Cardiac fibroblast (primary cell): ENCODE data around the gene NAGA.
"Not testable (repeated sequence)": the region's sequence is repeated elsewhere in the genome, so short reads cannot be mapped to it uniquely, and the experiment has no call there.

Experiments used
- DNase-seq, 2 donors: peaks; one replicate each; pipeline versions ENCODE4 v3.0.0 to v3.0.0-alpha.2; 2010; ENCODE audit warnings: low read depth in 2 of 2
- H3K4me3 ChIP-seq, 2 donors: replicated peaks in 1 of 2; 1 replicate in 1 of 2; 2 replicates in 1 of 2; pipeline ENCODE4 v1.5.1; 2011; ENCODE audit warnings: low read depth in 2 of 2, low read length in 2 of 2, mild to moderate bottlenecking in 2 of 2, moderate library complexity in 1 of 2
- TF ChIP-seq, protein P1 (sequence below): IDR thresholded peaks from one replicate; pipeline ENCODE4 v1.5.1; 2011; ENCODE audit warnings: low read depth, mild to moderate bottlenecking, low read length, inconsistent platforms

The NAGA gene

DNA sequence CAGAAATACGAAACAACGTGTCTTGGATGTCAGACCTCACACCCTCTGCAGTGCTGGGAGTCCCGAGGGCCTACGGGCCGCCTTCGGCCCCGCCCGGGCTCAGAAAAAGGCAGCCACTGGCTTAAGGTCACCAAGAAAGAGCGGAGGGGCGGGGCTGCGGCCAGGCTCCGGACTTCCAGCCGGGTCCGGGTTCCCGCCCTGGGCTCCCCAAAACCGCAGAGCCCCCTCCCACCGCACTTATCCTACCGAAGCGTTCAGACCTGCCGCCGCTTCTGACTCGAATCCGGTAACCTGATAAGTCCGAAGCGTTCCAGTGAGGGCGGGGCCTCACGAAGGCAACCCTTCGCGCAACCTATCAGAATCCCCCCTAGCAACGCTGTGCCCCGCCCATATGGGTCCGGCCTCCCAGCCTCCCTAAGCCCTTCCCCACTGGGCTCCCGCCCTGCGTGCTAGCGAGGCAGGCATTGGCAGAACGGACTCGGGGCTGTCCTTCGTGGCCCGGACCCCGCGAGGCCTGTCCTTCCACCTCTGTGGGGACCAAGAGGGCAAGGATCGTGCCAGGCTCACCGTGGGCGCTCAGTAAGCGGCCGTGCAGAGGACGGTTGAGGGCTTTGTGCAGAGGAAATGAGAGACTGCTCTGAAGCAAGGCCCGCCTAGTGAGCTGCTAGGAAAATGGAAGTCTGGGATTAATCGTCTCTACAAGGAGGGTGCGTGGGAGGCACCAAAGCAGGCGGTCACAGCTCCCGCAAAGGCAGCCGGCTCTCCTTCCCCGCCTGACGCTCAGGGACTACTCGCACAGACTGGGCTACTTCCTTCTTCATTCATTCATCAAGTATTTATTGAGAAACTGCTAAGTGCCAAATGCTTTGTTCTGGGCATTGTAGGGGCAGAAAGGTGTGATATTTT lies at the start of gene NAGA:
Gene NAGA (minus strand): TSS at position 296 of the 906 bp plus-strand sequence. CDS start 515 bp downstream, outside the sequence.
- peak; percentile 96 for DNase-seq
- TF ChIP-seq, protein P1, sequence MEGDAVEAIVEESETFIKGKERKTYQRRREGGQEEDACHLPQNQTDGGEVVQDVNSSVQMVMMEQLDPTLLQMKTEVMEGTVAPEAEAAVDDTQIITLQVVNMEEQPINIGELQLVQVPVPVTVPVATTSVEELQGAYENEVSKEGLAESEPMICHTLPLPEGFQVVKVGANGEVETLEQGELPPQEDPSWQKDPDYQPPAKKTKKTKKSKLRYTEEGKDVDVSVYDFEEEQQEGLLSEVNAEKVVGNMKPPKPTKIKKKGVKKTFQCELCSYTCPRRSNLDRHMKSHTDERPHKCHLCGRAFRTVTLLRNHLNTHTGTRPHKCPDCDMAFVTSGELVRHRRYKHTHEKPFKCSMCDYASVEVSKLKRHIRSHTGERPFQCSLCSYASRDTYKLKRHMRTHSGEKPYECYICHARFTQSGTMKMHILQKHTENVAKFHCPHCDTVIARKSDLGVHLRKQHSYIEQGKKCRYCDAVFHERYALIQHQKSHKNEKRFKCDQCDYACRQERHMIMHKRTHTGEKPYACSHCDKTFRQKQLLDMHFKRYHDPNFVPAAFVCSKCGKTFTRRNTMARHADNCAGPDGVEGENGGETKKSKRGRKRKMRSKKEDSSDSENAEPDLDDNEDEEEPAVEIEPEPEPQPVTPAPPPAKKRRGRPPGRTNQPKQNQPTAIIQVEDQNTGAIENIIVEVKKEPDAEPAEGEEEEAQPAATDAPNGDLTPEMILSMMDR = no peak
- peak within 1 kb of the TSS; percentile 63 to 68 for H3K4me3 ChIP-seq

DNA sequence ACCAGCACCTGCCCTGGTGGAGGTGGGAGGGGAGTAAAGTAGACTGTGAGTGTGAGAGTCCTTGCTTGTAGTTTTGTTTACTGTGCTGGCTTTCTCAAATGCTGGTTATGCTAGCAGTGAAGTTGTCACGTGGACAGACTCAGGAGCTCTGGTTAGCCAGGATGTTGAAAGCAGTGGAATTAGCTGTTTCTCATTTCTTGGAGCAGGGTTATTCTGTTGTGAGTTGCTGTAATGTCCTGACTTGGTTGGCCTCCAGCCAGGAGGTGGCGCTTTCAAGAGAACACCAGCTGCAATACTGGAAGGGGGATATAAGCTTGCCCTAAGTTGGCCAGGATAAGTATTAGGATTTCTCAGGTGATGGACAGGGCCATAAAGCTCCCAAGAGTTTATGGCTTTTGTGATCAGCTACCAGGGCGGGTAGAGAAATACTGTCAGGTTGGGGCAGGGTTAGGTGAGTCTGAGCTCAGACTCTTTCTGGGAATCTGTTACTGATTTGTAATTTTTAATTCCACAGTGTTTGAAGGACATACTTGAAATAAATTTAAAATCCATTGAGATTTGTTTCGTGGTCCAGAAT lies 46.3 kb upstream of the NAGA start:
- no peak overlapping the region for H3K4me3 ChIP-seq
- TF ChIP-seq, protein P1 = no peak
- peak; percentile 8 to 29 for DNase-seq

DNA sequence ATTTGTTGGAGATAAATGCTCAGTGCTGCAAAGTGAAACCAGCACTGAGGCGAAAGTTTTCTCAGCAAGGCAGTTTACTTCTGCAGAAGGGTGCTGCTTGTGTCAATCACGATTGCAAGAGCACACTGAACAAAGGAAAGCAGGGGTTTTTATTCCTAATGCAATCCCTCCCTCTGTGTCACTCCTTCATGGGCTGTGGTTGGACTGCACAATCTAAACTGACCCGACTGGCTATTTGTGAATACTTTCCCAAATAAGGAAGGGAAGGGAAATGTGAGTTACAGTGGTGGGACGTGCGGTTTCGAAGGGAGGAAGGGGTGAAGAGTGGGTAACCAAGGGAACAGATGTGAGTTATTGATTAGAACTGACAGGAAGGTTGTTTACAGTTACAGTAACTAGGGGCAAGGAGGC lies 44.8 kb upstream of the NAGA start:
- not testable (repeated sequence) for H3K4me3 ChIP-seq, DNase-seq

DNA sequence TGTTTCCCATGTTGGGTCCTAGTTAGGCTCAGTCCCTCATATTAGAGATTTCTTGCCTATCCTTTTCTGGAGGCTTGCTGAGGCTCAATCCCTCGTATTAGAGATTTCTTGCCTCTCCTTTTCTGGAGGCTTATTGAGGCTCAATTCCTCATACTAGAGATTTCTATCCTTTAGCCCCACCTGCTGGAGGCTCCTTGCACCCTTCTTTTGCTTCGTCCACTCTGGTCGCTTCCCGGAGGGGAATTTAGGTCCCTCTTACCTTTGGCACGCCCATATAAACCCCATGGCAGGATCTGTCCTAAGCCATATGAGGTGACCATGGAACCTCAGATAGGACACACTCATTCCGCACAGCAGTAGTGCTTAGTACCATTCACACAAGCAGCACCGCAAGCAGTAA lies 44.1 kb upstream of the NAGA start:
- TF ChIP-seq, protein P1 = peak; percentile 55
- DNase-seq = peak; percentile 26 to 61
- no peak overlapping the region for H3K4me3 ChIP-seq

DNA sequence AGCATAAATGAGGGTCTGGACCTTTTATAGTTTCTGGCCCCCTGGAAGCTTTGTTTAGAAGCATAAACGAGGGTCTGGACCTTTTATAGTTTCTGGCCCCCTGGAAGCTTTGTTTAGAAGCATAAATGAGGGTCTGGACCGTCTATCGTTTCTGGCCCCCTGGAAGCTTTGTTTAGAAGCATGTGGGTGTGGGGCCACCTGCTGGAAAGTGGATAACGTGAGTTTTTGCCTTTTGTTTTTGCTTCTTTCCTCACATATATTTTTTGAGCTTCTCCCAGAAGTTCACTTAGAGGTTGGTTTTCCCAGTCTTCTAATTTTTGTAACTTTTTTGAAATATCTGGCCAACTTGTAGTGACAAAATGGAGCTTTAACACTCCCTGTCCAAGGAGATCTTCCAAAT lies 42.2 kb upstream of the NAGA start:
- TF ChIP-seq, protein P1 = peak; percentile 23
- peak; percentile 15 to 33 for DNase-seq
- H3K4me3 ChIP-seq = not testable (repeated sequence)

DNA sequence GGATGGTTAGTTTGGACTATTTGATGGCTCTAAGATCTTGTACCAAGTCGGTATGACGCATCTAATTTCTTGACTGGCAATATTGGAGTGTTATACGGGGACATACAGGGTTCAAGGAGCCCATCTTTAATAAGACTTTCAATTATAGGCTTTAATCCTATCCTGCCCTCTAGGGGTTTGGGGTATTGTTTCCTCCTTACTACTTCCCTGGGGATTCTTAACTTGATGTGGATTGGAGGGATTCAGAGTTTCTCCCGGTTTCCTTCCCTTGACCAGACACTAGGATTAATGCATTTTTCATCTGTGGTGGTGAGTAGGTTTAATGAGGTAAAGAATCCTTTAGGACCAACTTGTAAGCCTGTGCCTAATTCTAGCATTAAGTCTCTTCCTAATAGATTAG lies 41.2 kb upstream of the NAGA start:
- TF ChIP-seq, protein P1 = no peak

DNA sequence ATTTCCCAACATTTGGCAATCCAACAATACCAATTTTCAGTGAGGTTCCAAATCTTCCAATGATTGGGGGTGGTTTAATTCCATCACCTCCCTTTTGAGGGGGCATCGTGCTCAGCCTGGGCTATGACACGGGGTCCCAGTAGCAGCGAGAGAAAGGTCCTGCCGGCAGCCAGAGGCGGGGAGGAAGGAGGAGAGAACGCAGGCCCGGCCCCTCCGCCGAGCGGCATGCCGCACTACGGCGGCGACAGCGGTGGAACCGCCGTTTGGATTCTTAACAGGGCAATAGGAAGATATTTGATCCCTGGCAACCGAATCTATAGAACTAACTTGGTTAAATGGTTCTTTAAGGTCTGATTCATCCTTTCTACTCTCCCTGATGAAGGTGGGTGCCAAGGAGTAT lies 38.2 kb upstream of the NAGA start:
- TF ChIP-seq, protein P1 = no peak
- no peak for DNase-seq

More for the DNA sequence above, 41.2 kb upstream of the NAGA start:
- H3K4me3 ChIP-seq = no peak overlapping the region
- DNase-seq = no peak

DNA sequence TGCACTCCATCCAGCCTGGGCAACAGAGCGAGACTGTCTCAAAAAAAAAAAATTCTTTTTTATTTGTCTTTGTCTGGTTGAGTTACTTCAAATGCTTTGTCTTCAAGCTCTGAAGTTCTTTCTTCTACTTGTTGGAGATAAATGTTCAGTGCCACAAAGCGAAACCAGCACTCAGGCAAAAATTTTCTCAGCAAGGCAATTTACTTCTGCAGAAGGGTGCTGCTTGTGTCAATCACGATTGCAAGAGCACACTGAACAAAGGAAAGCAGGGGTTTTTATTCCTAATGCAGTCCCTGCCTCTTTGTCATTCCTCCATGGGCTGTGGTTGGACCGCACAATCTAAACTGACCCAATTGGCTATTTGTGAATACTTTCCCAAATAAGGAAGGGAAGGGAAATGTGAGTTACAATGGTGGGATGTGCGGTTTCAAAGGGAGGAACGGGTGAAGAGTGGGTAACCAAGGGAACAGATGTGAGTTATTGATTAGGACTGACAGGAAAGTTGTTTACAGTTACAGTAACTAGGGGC lies 33.8 kb upstream of the NAGA start:
- DNase-seq, H3K4me3 ChIP-seq: not testable (repeated sequence)

More for the DNA sequence above, 38.2 kb upstream of the NAGA start:
- no peak overlapping the region for H3K4me3 ChIP-seq
